ENCODE data around the gene SIGLEC8.

GRCh38 chr19:51507640-51508058 lies 49.4 kb upstream of the SIGLEC8 start:
- TF ChIP-seq CTCF (conservative IDR thresholded peaks at IDR 0.05) (no peak), ZFX (IDR thresholded peaks at IDR 0.05) (no peak)

All from C4-2B (cell line).